ENCODE data around the gene SLC12A6.

DNA sequence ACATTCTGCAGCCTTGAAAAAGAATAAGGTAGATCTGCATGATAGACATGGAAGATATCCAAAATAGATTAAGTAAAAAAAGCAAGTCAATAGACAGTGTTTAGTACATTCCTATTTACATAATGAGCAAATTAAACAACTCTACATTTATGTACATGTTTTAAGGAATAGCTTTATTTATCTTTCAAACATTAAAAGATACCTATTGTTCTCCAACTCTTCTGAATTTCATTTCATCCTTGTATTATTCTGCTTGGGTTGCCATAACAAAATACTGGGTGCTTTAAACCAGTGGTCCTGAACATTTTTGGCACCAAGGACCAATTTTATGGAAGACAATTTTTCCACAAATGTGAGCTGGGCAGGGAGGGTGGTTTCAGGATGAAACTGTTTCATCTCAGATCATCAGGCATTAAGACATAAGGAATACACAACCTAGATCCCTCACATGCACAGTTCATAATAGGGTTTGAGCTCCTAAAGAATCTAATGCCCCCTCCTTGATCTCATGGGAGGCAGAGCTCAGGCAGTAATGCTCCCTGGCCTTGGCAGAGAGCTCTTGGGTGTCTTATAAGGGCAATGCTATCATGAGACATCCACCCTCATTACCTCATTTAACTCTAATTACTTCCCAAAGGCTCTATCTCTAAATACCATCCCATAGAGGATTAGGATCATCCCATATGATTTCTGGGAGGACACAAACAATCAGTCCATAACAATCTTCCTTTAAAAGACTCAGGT is 120.9 kb downstream of the SLC12A6 start:
- TF ChIP-seq, protein P1, sequence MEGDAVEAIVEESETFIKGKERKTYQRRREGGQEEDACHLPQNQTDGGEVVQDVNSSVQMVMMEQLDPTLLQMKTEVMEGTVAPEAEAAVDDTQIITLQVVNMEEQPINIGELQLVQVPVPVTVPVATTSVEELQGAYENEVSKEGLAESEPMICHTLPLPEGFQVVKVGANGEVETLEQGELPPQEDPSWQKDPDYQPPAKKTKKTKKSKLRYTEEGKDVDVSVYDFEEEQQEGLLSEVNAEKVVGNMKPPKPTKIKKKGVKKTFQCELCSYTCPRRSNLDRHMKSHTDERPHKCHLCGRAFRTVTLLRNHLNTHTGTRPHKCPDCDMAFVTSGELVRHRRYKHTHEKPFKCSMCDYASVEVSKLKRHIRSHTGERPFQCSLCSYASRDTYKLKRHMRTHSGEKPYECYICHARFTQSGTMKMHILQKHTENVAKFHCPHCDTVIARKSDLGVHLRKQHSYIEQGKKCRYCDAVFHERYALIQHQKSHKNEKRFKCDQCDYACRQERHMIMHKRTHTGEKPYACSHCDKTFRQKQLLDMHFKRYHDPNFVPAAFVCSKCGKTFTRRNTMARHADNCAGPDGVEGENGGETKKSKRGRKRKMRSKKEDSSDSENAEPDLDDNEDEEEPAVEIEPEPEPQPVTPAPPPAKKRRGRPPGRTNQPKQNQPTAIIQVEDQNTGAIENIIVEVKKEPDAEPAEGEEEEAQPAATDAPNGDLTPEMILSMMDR (IDR thresholded peaks at IDR 0.05): no peak
- no peak for TF ChIP-seq POLR2A (IDR thresholded peaks at IDR 0.05)
